NCI-H1417 treated with DMSO at 0.1 percent for 48 hours (cell line): ENCODE measurements around the gene UGT8.
"Not testable (repeated sequence)": the region's sequence is repeated elsewhere in the genome, so short reads cannot be mapped to it uniquely, and the experiment has no call there.

Source experiments
- DNase-seq: peaks from one replicate; lab custom pipeline; 2025; lab: John Stamatoyannopoulos, UW

The UGT8 gene

DNA sequence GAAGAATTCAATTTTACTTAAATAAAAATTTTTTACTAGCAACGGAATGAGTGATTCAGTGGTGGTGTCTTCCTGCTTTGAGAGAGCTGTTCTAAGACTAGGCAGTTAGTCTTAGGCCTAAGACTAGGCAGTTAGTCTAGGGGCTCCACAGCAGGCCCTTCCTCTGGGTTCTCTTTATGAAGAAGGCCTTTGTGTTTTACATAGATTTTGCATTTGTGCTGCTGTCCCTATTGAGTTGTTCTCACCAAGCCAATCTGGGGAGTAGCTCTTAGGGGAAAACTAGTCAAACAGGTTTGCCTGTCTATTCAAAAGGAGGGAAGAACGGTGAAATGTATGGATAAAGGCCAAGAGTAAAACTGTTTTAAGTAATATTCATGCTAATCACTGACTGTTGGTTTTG is 7.6 kb downstream of the UGT8 start:
- DNase-seq, result no peak

DNA sequence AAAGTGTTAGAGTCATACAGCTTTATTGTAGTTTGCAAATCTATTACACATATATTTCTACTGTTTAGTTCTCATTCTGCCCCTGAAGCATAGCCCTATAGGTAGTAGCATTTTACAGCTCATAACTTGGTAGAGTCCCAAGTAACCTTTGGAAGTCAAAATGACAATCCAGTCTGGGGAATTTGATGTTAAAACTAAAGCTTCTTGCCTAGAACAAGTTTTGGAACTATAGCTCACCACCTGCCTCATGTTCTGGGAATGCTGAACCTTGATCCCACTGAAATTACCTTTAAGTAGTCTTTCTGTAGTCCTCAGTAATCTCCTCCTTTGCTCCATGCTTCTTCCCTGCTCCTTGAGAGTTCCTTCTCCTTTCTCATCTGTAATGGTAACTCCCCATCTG is 8.4 kb downstream of the UGT8 start:
- DNase-seq, result no peak

DNA sequence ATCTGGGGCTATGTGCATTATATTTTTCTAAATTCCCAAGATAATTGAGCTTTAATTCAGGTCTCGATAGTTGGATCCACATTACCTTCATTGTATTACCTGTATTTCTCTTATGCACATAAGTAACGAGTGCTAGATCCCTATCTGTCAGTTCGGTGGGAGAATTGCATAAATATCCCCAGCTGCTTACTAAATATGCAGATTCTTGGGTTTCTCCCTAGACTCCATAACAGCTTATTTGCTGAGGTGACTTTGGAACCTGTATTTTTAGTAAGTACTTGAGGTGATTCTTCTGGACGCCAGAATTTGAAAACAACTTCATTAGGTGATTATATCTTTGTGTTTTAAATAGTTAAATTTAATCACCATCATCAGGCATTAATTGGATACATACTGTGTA is 15.0 kb downstream of the UGT8 start:
- no peak for DNase-seq

DNA sequence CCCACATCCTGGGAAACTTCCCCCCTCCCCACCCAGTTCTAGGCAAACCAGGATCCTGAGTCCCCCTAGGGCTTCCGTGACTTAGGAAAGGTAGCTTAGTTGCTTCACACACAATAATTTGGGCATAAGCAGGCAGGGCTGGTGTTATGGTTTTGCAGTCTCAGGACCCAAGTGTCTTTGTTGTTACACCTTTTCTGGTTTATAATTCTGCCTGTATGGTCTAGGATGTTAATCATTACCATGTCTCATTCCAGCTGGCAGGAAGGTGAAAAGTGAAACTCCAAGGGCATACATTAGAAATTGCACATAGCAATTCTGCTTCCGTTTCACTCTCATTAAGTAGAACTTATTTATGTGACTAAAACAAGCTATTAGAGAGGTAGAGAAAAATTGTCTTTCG is 16.8 kb downstream of the UGT8 start:
- DNase-seq, result no peak

DNA sequence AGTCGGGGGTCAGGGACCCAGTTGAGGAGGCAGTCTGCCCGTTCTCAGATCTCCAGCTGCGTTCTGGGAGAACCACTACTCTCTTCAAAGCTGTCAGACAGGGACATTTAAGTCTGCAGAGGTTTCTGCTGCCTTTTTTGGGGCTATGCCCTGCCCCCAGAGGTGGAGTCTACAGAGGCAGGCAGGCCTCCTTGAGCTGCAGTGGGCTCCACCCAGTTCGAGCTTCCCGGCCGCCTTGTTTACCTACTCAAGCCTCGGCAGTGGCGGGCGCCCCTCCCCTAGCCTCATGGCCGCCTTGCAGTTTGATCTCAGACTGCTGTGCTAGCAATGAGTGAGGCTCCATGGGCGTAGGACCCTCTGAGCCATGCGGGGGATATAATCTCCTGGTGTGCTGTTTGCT is 17.4 kb downstream of the UGT8 start:
- not testable (repeated sequence) for DNase-seq

DNA sequence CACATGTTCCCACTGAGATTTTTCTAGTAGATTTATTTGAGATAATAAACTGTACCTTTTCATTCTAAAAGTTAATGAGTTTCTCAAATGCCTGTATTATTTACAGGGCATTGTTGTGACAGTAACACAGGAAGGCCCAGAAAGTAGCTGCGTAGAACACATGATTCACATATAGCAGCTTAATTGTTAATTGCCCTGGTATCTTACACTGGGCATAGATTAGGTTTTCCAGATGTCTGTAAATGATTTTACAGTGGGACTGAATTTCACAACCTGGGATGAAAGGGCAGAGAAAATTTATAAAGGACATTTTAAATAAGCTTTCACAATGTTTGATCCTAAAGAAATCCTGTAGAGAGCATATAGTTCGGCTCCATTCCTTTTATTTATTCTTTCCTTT is 27.6 kb downstream of the UGT8 start:
- no peak for DNase-seq

DNA sequence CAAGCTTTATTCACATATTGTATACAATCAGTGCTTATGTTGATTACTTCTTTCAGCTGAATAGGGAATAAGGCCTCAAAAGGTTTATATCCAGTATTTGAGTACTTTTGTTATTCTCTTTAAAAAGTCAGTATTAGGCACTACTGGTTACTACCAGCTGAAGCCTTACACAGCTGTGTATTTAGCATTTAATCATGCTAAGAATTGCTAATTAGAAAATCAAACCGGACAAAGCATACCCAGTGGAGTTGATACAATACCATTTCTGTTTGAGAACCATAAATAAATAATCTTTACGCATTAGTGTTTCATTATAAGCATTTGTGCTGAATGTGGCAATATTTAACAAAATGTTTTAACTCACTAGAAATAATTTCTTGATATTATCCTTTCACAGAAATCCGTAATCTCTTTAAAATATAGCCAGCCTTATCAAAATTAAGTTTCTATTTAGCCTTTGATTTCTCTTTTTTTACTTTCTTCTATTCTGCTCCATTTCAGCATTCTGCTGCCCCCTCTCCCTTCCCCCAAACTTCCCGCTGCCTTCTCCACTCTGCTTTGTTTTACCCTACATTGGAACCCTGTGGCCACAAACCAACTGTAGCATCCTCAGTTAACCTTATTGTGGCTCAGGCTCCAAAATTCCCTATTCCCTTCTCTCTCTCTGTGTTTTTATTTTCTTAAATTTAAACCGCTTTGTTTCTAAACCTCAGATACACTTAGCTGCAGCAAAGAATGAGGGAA is 37.8 kb downstream of the UGT8 start:
- DNase-seq, result no peak

DNA sequence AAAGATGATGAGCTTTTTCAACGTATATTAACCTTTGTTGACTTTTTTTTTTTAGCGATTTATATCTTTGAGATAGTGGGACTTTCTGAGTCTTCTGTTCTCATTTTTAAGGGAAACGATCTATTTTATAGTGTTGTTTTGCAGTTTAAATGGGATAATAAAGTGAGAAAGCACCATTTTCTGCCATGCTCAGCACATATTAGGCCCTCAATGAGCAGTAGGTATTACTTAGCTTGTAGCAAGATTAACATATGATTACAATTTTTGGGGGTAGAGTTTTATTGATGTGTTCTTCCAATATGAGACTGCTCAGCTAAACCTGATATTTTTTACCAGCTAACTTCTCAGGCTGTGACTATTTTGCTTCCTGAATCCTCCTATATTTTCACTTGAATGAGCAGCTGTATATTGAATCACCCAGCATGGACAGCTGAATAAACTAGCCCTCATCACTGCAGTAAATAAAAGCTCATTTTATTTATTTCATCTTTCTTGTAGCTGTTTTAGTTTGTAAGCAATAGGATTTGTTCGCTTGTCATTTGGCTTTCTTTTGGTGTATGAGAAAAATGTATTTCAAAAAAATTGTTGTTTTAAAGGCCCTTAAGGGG is 43.7 kb downstream of the UGT8 start:
- no peak for DNase-seq

DNA sequence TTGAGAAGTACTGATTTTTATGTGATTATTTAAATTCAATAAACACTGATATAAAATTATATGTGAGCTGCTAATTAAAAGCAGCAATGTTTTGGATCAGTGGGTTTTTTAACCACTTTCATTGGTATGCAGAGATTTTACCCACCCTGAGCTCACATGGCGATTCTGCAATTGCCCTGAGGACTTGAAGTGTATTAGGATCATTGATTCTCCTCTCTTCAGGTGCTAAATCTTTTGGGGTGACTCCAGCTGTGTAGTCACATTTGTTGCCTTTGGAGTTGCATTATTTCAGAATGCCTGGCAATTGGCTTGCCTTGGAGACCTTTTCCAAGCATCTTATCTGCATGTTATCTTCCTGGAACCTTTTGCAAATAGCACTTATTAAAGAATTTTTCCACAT is 51.3 kb downstream of the UGT8 start:
- no peak for DNase-seq

DNA sequence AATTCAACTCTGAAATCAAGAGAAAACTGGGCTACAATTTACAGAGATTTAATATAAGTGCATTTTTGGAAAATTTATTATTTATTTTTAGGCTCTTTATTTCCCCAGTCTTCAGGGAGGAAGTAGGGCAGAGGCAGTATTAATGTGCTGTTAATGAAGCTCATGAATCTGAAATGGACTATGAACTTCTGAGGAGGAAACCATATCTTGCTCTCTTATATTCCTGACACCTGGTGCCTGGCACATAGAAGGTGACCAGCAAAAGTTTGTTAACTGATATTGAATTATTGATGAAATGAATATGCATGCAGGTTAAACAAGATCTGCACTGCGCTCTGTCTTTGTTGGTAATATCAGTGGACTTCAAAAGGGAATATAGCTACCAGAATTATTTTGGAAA is 55.1 kb downstream of the UGT8 start:
- DNase-seq, result no peak

DNA sequence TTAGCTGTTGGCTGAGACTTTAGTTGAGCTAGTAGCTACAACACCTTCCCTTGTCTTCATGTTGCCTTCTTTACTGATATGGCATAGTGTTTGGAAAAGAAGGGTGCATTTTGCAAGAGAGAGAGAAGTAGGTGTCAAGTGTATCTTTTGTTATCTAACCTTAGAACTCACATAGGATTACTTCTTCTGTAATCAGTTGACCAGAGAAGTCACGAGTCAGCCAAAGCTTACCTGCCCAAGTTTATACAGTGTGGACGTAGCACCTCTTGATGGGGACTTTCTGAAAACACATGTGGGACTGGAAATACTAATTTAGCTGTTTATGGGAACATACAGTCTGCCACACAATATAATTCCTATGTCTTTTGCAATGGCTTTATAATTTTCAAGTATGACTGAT is 56.0 kb downstream of the UGT8 start:
- DNase-seq, result no peak

DNA sequence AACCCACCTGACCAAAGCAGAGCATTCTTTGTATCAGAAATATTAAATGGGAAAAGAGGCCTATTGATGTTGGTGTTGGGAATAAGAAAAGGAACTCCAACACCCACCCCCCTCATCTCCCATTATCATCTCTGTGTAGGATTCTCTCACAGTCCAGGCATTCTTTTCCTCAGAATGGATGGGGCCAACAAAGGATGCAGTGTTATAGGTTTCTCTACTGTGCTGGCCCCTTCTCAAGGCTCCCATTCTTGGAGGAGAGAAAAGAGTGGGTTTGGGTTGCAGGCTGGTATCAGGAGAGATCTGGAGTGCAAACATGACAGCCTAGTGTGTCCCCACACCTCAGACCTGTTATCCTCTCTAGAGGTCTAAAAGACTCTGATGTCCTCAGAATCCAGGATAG is 59.6 kb downstream of the UGT8 start:
- DNase-seq, result no peak

DNA sequence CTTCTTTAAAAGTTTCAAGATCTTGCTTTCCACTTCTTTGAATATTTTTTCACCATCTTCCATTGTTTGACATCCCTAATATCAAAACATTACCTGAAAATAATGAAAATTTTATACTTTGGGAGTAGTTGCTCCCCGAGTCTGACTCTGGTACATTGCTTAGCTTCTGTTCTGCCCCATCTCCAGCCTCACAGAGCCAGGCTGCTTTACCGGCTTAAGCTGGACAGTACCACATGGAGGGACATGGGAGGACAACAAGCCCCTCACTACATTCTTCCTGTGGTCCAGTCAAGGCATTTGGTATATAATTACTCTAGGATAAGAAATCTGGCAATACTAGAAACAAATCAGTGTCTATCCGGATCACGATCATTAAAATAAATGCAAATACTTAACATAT is 60.2 kb downstream of the UGT8 start:
- DNase-seq, result no peak

DNA sequence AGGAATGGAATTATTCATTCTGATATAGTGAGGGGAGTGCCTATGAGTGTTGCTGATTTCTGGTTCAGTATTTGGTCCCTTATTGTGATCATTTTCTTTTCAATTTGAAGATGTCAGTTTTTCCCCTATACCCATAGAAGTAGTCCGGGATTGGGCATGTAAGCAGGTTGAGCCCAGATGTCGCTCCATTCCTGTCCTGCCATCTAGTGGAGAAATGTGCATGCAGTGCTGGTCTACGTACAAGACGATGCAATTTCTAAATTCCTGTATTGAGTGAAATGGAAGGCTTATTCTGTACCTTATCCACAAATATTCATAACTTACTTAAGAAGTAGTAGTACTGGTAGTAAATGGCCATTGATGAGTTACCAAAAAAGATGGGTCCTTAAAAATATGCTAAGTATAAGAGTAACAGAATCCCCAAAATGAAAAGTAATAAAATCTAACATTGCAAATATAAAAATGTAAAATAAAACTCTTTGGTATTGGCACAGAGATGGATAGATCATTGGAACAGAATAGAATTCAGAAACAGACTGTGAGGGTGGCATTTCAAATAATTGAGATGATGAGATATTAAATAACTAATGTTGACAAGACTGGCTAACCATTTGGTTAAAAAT is 60.9 kb downstream of the UGT8 start:
- DNase-seq, result peak; percentile 33

DNA sequence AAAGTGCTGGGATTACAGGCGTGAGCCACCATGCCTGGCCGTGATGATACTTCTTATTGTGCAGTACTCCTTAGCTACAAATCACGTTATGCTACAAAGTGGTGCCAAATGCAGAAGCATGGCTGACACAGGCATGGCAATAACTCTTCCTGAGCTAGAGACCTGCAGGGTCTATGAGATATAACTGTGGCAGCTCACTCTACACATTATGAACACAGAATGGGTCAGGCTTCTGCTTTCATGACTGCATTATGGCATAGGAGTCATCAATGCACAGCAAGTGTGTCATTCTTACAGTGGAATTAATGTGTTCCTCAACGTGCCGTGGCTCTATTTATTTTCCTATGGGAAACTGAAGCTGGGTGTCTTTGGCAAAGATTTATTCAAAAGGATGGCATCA is 64.5 kb downstream of the UGT8 start:
- DNase-seq, result no peak

DNA sequence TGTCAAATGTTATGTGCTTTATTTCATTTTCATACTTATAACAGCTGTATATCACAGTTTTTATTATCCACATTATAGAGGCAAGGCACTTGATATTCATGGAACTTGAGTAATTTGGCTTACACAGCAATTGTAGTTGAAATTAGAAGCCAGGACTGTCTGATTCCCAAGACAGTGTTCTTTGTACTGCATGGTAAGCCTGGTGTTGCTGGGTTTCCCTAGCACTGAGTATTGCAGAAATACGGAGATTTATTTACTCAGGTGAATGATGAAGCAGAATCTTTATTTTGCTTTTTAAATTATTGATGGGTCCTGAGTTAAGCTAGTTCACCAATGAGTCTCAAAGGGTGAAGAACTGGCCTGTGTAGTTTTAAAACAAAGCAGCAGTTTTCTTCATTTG is 70.0 kb downstream of the UGT8 start:
- no peak for DNase-seq

DNA sequence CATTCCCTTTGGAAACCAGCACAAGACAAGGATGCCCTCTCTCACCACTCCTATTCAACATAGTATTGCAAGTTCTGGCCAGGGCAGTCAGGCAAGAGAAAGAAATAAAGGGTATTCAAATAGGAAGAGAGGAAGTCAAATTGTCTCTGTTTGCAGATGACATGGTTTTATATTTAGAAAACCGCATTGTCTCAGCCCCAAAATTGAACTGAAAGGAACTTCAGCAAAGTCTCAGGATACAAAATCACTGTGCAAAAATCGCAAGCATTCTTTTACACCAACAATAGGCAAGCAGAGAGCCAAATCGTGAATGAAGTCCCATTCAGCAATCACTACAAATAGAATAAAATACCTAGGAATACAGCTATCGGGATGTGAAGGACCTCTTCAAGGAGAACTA is 72.1 kb downstream of the UGT8 start:
- not testable (repeated sequence) for DNase-seq

DNA sequence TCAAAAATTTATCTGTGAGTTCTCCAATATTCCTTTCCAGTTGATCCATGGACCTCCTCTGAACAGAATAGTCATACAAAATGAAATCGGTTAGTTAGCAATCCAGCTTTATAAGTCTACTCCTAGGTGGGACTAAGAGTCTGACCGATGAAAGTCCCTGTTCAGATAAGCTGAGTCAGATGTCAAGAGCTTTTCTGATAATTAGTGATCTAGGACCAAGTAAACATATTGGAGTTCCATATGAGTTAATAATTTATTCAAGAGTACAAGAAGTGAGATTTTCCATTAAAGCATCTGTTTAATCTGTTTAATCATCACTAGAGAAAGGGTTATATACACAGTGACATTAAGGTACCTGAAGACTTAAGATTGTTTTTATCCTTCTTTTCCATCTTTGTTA is 74.7 kb downstream of the UGT8 start:
- DNase-seq, result no peak

DNA sequence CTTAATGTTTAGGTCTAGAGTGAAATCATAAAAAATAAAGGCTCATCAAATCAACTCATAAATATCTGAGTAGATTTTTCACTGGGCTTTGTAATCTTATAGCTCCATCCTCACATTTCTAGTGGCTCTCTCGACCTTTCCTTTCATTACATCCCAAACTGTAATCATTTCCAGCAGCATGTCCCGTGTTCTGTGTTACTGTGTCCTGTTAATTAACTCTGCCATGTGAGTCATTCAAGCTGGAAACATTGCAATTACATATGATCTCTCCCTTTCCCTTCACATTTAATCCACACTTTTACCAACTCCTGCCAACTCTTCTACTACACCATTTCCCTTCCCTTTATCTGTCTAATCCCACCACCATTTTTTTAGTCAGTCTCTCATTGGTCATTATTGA is 75.5 kb downstream of the UGT8 start:
- no peak for DNase-seq

DNA sequence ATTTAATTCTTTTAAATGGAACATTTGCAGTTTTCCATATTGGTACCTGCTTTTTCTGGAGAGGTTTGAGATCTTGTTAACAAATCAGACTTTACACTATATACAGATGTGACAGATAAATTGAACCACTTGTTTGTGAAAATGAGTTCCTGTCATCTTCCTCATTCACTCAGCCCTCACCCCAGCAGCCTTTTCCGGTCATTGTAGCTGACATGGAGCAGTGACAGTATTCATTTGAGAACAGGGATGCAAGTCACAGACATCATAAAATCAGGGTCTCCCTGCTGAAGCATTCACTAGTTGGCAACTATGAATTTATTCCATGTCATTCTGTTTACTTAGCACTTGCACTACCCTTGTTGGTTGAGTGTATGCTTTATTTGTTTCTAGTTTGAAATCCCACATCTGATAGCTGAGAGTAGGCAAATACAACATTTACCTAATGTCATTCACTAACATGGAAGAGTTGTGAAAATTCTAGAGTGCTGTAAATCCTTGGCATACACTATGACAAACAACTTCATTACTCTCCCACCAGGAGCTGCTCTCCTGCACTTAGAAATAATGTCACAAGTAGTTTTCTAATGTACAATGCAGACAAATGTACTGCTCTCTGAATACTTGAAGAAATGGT is 78.9 kb downstream of the UGT8 start:
- no peak for DNase-seq

DNA sequence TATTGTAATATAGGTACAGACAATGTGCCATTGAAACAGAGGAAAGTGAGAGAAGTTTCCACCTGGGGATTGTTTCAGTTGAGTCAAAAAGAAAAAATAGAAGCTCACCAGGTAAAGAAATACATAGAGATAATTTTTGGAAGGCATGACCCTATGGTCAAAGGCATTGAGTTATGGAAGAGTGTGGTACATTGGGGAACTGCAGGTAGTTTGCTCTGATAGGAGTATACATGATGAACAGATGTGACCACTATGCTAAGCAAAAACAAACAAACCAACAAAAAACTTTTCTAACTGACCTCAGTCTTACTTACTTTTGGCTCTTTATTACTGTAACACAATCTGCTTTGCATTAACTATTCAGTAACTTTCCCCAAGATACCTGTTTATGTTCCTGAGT is 85.9 kb downstream of the UGT8 start:
- no peak for DNase-seq

DNA sequence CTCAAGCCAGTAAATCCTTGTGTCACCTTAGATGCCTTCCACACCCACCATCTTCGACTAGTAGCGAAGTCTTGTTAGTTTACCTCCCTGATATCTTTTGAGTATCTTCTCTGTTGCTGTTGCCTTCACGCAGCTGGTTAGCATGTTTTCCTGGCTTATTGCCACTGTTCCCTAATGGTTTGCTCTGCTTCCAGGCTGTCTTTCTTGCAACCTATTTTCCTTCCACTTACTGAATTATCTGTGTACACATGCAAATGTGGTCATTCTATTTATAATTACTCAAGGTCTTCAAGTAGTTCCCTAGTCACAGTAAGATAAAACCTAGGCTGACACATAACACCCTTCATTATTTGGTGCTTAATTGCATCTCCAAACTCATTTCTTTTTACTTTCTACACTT is 89.5 kb downstream of the UGT8 start:
- DNase-seq, result peak; percentile 11

DNA sequence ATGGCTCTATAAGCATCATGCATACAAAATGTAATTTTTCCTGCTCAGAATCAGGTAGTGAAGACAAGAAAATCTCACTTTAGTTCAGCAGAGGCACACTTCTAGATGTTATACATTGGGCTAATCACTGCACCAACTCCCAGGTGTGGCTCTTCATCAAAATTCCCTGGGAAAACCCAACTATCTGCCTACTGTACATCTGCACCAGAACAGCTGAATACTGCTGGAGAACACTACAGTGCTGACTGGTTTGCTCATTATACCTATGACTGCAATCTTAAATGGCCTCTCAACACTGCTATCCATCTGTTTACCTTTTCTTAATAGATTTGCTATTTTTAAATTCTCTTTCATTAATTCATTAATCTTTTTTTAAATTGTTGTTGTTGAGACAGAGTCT is 92.0 kb downstream of the UGT8 start:
- no peak for DNase-seq
